ENCODE results near the gene CA6. TPM values are rescaled to one million over a fixed set of nuclear protein-coding genes. Genes with fewer than 3 reads are reported as not detected.
A peak's percentile ranks its signal among the peaks of the same experiment; 100 is the strongest.
"Not testable (repeated sequence)": the region's sequence is repeated elsewhere in the genome, so short reads cannot be mapped to it uniquely, and the experiment has no call there.

Gene CA6
- polyA plus RNA-seq, 4 donors, result 0.06 to 0.26 (median 0.16) TPM; not detected in 1

- DNase-seq (ENCODE audit: low read depth in 4 of 4, low spot score in 2 of 4), result not testable (repeated sequence)
These were observed 23.2 kb downstream of the CA6 start for GRCh38 chr1:8968902-8969301.

- DNase-seq (ENCODE audit: low read depth in 4 of 4, low spot score in 2 of 4), result no peak
These were observed 24.3 kb downstream of the CA6 start for GRCh38 chr1:8969937-8970336.

GRCh38 chr1:8970870-8971337 lies 25.2 kb downstream of the CA6 start:
- DNase-seq (ENCODE audit: low read depth in 4 of 4, low spot score in 2 of 4), result no peak

DNA sequence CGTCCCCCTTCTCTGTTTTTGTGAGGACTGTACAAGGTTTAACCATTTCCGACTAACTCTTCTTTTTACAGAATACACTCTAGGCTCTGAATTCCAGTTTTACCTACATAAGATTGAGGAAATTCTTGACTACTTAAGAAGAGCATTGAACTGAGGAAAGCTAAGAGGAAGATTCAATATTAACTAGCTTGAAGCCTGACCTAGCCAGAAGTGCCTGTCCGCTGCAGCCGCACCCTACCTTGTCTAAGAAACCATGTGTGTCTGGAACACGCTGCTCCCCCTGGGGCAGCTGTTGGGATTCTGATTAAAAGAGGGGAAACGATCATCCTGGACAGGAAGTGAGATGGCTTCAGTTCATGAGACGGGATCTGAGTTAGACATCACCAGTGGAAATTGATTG lies 28.9 kb downstream of the CA6 start:
- DNase-seq (ENCODE audit: low read depth in 4 of 4, low spot score in 2 of 4), result no peak

- no peak for DNase-seq (ENCODE audit: low read depth in 4 of 4, low spot score in 2 of 4)
These were observed 30.7 kb downstream of the CA6 start for GRCh38 chr1:8976338-8976737.

GRCh38 chr1:8976896-8977450 lies 31.3 kb downstream of the CA6 start:
- no peak for DNase-seq (ENCODE audit: low read depth in 4 of 4, low spot score in 2 of 4)

DNA sequence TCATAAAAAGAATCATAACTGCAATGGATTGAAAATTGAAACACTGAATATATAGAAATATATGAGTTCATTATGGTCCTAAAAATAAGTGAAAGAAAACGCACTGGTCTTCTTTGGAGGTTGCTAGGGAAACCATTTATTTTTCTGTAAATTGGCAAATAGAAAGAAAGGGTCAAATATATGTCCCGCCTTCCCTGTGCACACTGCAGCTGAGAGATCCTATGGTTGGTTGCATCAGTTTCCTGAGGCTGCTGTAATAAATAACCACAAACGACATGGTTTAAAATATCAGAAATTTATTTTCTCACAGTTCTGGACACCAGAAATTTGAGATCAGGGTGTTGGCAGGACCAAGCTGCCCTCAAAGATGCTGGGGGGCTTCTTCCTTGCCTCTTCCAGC lies 35.0 kb downstream of the CA6 start:
- no peak for DNase-seq (ENCODE audit: low read depth in 4 of 4, low spot score in 2 of 4)

GRCh38 chr1:8981169-8981568 lies 35.5 kb downstream of the CA6 start:
- no peak for DNase-seq (ENCODE audit: low read depth in 4 of 4, low spot score in 2 of 4)

GRCh38 chr1:8984203-8984602 lies 38.5 kb downstream of the CA6 start:
- no peak for DNase-seq (ENCODE audit: low read depth in 4 of 4, low spot score in 2 of 4)

DNA sequence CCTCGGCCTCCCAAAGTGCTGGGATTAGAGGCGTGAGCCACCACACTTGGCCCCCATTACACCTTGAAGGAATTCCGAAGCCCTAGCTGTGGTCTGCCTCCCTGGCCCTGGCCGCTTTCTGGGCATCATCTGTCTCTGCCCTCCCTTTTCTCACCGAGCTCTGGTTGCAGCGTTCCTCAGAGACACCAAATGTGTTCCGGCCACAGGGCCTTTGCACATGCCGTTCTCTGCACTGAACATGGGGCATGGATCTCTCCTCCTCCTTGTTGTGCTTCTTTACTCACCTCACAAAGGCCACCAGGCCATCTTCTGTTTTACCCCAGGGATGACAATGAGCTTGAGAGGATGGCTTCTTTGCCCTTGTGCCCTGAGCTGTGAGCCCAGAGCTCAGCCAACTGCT lies 39.3 kb downstream of the CA6 start:
- DNase-seq (ENCODE audit: low read depth in 4 of 4, low spot score in 2 of 4), result no peak

- no peak for DNase-seq (ENCODE audit: low read depth in 4 of 4, low spot score in 2 of 4)
These were observed 40.5 kb downstream of the CA6 start for GRCh38 chr1:8985915-8986813.

- DNase-seq (ENCODE audit: low read depth in 4 of 4, low spot score in 2 of 4), result no peak
These were observed 41.1 kb downstream of the CA6 start for GRCh38 chr1:8986814-8987190.

DNA sequence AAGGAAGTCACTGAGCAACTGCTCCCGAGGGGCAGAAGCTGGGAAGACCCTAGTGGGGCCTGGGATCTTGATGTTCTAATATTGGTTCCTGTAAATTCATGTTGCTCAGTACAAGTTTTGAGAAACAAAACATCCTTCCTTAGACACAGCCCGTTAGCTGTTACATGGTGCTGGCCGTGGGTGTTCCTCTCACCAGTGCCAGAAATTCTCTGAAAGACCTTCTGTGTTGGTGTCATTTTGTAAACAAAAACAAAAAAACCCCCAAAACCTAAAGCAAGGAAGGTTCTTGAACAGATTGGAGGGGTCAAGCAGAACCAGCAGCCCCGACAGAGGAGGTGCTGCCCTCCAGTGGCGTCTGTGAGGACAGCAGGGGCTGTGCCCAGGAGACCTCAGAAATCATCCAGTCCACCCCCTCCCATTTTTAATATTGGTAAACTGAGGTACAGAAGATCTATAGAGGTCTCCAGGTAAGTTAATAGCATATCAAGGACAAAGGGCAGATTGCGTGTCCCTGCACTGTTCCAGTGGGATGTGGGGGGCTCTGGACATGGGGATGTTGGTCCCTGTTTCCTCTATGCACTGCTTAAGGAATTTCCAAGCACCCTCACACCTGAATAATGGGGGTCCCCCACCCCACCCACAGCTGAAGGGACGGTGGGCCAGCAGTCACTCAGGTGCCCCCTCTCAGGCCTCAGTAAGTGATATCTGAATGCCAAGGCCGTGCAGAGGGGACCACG lies 42.4 kb downstream of the CA6 start:
- peak in 1 of 4 donors; percentile 23 for DNase-seq (ENCODE audit: low read depth in 4 of 4, low spot score in 2 of 4)

DNA sequence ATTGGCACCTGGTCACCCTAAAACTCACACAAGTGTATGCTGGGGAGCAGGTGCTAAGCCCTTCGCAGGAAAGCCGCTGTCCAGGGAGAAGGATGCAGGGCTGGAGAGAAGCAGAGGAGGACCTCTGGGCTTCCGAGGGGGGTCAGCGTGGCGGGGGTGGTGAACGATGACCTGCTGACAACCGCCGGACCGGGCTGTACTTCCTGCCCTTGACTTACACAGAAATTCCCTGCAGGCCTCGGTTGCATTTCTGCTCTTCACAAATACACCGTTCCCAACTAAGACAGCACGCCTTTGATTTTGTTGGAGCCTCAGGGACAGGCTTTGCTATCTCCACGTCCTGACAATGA lies 42.9 kb downstream of the CA6 start:
- DNase-seq (ENCODE audit: low read depth in 4 of 4, low spot score in 2 of 4), result no peak

DNA sequence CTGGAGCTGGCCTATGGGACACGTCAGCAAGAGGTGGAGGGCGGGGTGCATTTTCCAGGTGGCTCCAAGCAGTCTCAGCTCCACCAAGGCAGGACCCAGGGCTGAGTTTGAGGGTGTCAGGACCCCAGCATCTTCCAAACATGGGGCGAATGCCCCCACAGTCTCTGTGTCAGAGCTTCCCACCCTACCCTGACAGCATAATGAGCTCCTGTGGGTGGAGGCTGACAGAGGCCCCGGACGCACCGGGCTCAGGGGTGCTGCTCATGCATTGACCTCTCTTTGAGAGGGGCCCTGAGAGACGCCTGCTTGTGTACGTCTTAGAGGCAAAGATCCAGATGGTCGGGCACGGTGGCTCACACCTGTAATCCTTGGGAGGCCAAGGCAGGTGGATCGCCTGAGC lies 43.4 kb downstream of the CA6 start:
- no peak for DNase-seq (ENCODE audit: low read depth in 4 of 4, low spot score in 2 of 4)

- no peak for DNase-seq (ENCODE audit: low read depth in 4 of 4, low spot score in 2 of 4)
These were observed 44.2 kb downstream of the CA6 start for GRCh38 chr1:8989821-8990220.

DNA sequence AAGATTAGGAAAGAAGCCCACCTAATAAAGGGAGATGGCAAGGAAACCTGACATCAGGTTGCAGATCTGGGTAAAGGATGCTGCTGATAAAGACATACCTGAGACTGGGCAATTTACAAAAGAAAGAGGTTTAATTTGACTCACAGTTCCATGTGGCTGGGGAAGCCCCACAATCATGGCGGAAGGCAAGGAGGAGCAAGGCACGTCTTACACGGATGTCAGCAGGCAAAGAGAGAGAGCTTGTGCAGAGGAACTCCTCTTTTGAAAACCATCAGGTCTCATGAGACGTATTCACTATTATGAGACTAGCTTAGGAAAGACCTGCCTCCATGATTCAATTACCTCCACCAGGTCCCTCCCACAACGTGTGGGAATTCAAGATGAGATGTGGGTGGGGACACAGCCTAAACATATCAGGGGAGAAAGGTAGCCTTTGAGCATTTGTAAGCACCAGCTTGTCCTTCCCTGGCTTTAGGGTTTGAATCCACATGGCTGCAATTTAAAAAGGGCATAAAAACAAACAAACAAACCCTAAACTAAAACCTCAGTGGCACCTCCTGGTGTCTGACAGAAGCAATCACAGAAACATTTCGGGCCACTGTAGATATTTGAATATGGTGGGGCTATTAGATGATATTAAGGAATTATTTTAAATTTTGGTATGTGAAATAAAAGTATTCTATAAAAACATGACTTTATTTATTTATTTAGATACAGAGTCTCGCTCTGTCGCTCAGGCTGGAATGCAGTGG lies 47.4 kb downstream of the CA6 start:
- no peak for DNase-seq (ENCODE audit: low read depth in 4 of 4, low spot score in 2 of 4)

- DNase-seq (ENCODE audit: low read depth in 4 of 4, low spot score in 2 of 4), result not testable (repeated sequence)
These were observed 48.5 kb downstream of the CA6 start for GRCh38 chr1:8993962-8994675.

DNA sequence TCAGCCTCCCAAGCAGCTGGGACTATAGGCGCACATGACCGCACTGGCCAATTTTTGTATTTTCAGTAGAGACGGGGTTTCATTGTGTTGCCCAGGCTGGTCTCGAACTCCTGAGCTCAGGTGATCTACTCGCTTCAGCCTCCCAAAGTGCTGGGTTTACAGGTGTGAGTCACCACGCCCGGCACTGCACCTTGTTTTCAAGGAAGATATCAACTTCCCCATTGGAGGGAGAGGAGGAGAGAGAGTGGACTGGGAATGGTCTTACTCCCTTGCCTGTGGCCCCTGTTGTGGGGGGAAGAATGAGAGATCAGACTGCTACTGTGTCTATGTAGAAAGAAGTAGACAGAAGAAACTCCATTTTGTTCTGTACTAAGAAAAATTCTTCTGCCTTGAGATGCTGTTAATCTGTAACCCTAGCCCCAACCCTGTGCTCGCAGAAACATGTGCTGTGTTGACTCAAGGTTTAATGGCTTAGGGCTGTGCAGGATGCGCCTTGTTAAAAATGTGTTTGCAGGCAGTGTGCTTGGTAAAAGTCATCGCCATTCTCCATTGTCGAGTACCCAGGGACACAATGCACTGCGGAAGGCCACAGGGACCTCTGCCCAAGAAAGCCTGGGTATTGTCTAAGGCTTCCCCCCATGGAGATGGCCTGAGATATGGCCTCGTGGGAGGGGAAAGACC lies 56.0 kb downstream of the CA6 start:
- not testable (repeated sequence) for DNase-seq (ENCODE audit: low read depth in 4 of 4, low spot score in 2 of 4)

DNA sequence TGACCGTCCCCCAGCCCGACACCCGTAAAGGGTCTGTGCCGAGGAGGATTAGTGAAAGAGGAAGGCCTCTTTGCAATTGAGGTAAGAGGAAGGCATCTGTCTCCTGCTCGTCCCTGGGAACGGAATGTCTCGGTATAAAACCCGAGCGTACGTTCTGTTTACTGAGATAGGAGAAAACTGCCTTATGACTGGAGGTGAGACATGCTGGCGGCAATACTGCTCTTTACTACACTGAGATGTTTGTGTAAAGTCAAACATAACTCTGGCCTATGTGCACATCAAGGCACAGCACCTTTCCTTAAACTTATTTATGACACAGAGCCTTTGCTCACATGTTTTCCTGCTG lies 56.5 kb downstream of the CA6 start:
- not testable (repeated sequence) for DNase-seq (ENCODE audit: low read depth in 4 of 4, low spot score in 2 of 4)
